CD14-positive monocyte (primary cell): ENCODE data around the gene CSNK1D. TPM values are rescaled to one million over a fixed set of nuclear protein-coding genes. Genes with fewer than 3 reads are reported as not detected.

Experiments used
- DNase-seq, 3 donors: peaks; one replicate each; pipeline ENCODE4 v3.0.0-alpha.2; 2011 to 2022
- H2AFZ ChIP-seq: 2 replicates; pipeline ENCODE4 v1.6.0; 2012; ENCODE audit warnings: mild to moderate bottlenecking, low read depth, low read length, inconsistent platforms; ENCODE audit not compliant: insufficient read depth, poor library complexity, severe bottlenecking
- H3K27ac ChIP-seq, 2 donors: 1 replicate in 1 of 2; 2 replicates in 1 of 2; pipeline ENCODE4 v1.5.1; 2012 to 2013; ENCODE audit warnings: low read length in 2 of 2, control low read depth in 1 of 2, inconsistent platforms in 1 of 2, low read depth in 1 of 2, mild to moderate bottlenecking in 1 of 2
- H3K27me3 ChIP-seq, 2 donors: one replicate each; pipeline versions ENCODE4 v1.6.0 to v1.6.1; 2011 to 2013; ENCODE audit warnings: low read length in 2 of 2; ENCODE audit not compliant: control insufficient read depth in 2 of 2, insufficient read depth in 2 of 2
- H3K36me3 ChIP-seq, 2 donors: replicated peaks in 1 of 2; 1 replicate in 1 of 2; 2 replicates in 1 of 2; pipeline versions ENCODE4 v1.5.1 to v1.6.1; 2012 to 2013; ENCODE audit warnings: low read length in 2 of 2, control low read depth in 1 of 2, inconsistent platforms in 1 of 2, mild to moderate bottlenecking in 1 of 2; ENCODE audit not compliant: insufficient read depth in 2 of 2, control insufficient read depth in 1 of 2
- H3K4me1 ChIP-seq, 2 donors: 1 replicate in 1 of 2; 2 replicates in 1 of 2; pipeline versions ENCODE4 v1.5.1 to v1.6.1; 2012 to 2013; ENCODE audit warnings: low read length in 2 of 2, control low read depth in 1 of 2, inconsistent platforms in 1 of 2, mild to moderate bottlenecking in 1 of 2, moderate library complexity in 1 of 2; ENCODE audit not compliant: insufficient read depth in 2 of 2, control insufficient read depth in 1 of 2
- H3K4me2 ChIP-seq: replicated peaks from 2 replicates; pipeline ENCODE3; 2012; ENCODE audit warnings: low read length, moderate library complexity, mild to moderate bottlenecking; ENCODE audit not compliant: poor library complexity, severe bottlenecking; ENCODE audit errors: extremely low read depth
- H3K4me3 ChIP-seq, 3 experiments: fragments of 200-600 bp in 1 of 3; sonication (generic) in 1 of 3; replicated peaks in 1 of 3; 1 replicate in 2 of 3; 2 replicates in 1 of 3; pipeline ENCODE4 v1.5.1; 2011 to 2013; ENCODE audit warnings: low read length in 3 of 3, mild to moderate bottlenecking in 3 of 3, control low read depth in 2 of 3, low read depth in 2 of 3, inconsistent platforms in 1 of 3, moderate library complexity in 1 of 3
- H3K79me2 ChIP-seq: 2 replicates; pipeline ENCODE4 v1.6.0; 2012; ENCODE audit warnings: mild to moderate bottlenecking, control low read depth, inconsistent platforms, low read length, moderate library complexity; ENCODE audit not compliant: insufficient read depth
- H3K9ac ChIP-seq: 2 replicates; pipeline ENCODE4 v1.6.0; 2017; ENCODE audit warnings: low read length, mild to moderate bottlenecking; ENCODE audit not compliant: insufficient read depth, poor library complexity, severe bottlenecking
- H3K9me3 ChIP-seq, 2 donors: replicated peaks in 1 of 2; 1 replicate in 1 of 2; 2 replicates in 1 of 2; pipeline versions ENCODE4 v1.5.1 to v1.6.1; 2012 to 2013; ENCODE audit warnings: low read length in 2 of 2, control low read depth in 1 of 2; ENCODE audit not compliant: control insufficient read depth in 1 of 2, insufficient read depth in 1 of 2
- H4K20me1 ChIP-seq: 2 replicates; pipeline ENCODE4 v1.6.0; 2012; ENCODE audit warnings: mild to moderate bottlenecking, low read length, control low read depth, moderate library complexity; ENCODE audit not compliant: insufficient read depth
- H3K27ac Mint-ChIP-seq, 7 donors: one replicate each; pipeline ENCODE4 v1.8.0; 2020; ENCODE audit warnings: mild to moderate bottlenecking in 7 of 7, mixed read lengths in 7 of 7, moderate library complexity in 6 of 7, inconsistent platforms in 2 of 7
- H3K27me3 Mint-ChIP-seq, 3 donors: one replicate each; pipeline ENCODE4 v1.8.0; 2021 to 2022; ENCODE audit warnings: low read depth in 3 of 3, mild to moderate bottlenecking in 3 of 3, mixed read lengths in 3 of 3, moderate library complexity in 3 of 3, inconsistent platforms in 1 of 3
- H3K36me3 Mint-ChIP-seq, 2 donors: one replicate each; pipeline ENCODE4 v1.8.0; 2020; ENCODE audit warnings: mixed read lengths in 2 of 2, inconsistent platforms in 1 of 2, mild to moderate bottlenecking in 1 of 2
- H3K4me1 Mint-ChIP-seq: one replicate; pipeline ENCODE4 v1.8.0; 2020; ENCODE audit warnings: mild to moderate bottlenecking, mixed read lengths
- H3K4me3 Mint-ChIP-seq, 2 donors: one replicate each; pipeline ENCODE4 v1.8.0; 2020; ENCODE audit warnings: mild to moderate bottlenecking in 2 of 2, mixed read lengths in 2 of 2, moderate library complexity in 1 of 2
- H3K9me3 Mint-ChIP-seq, 7 donors: one replicate each; pipeline ENCODE4 v1.8.0; 2020 to 2022; ENCODE audit warnings: mixed read lengths in 7 of 7, mild to moderate bottlenecking in 6 of 7, moderate library complexity in 6 of 7, inconsistent platforms in 2 of 7
- CTCF ChIP-seq: fragments of 200-600 bp; IDR thresholded peaks from one replicate; pipeline ENCODE4 v1.8.0; 2022; ENCODE audit warnings: antibody characterized with exemption, mild to moderate bottlenecking
- WGBS: methylation state at CpG from one replicate; pipeline ENCODE4 v1.1.5; 2013; ENCODE audit warnings: missing lambda C conversion rate; ENCODE audit not compliant: insufficient coverage; 5-methylcytosine and 5-hydroxymethylcytosine counted together
- intact Hi-C, 2 donors: fragments of 100-400 bp; cut with micrococcal nuclease; formaldehyde crosslinking; loops; one replicate each; pipeline versions ENCODE4 v1.15.0 to v1.15.1; 2023
- polyA plus RNA-seq, 3 donors: library from polyadenylated mRNA; depleted of rRNA in 1 of 3; unstranded in 2 of 3; stranded (reverse) in 1 of 3; fragments of 300-500 nt in 2 of 3; fragments of >200 nt in 1 of 3; fragmentation: Illumina TruSeq in 2 of 3; gene quantifications; 1 replicate in 2 of 3; 2 replicates in 1 of 3; pipeline ENCODE4 v1.2.3, GENCODE V29; 2012 to 2021

Gene CSNK1D
- polyA plus RNA-seq, 3 donors, result 47.0 to 299 (median 60.9) TPM

DNA sequence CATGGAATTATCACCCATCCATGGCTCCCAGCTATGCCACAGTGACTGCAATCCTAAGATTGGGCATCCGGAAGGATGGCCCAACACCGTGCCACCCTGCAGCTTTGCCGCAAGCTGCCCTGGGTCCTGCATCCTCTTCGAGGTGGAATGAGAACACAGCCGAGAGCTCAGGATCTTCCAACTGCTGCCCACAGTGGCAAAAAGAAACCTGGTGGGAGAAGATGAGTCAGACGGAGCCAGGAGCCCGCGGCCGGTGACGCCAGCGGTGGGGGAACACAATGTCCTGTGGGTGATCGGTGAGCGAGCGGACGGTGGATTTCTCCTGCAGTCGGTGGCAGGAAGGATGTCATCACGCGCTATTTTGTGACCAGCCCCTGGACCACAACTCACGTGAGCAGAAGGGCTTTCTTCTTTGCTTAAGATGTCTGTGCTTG, 23.8 kb upstream of the CSNK1D start:
- peak overlapping the region; percentile 83 for H3K9ac ChIP-seq
- peaks cover 62% of the 10 kb centered on the region for H3K4me1 Mint-ChIP-seq

More for the DNA sequence above, 23.8 kb upstream of the CSNK1D start:
- peak; percentile 94 to 97 (median 95) for DNase-seq
- H3K4me3 Mint-ChIP-seq, result peak overlapping the region; percentile 74 to 89
- Histone ChIP-seq H3K4me3 (peak overlapping the region; percentile 23 to 65 (median 54)), H3K27me3 (peaks cover 0 to 14% of the 10 kb centered on the region in 2 donors), H2AFZ (no peak overlapping the region), H3K79me2 (peaks cover 3% of the 10 kb centered on the region), H4K20me1 (no peaks in the 10 kb centered on the region), H3K27ac (peak overlapping the region; percentile 94 to 99), H3K4me2 (peak overlapping the region; percentile 69), H3K36me3 (no peaks in the 10 kb centered on the region), H3K9me3 (no peaks in the 10 kb centered on the region), H3K4me1 (peaks cover 38 to 41% of the 10 kb centered on the region in 2 donors)
- H3K36me3 Mint-ChIP-seq, result no peaks in the 10 kb centered on the region
- WGBS, result 8% methylated on average over 13 of the region's 19 CpGs
- H3K9me3 Mint-ChIP-seq, result no peaks in the 10 kb centered on the region
- intact Hi-C loops, result loop anchor here in 1 of 2 donors (5.0 to 10.0 kb wide), 3 partner anchors 35 to 158 kb away; partner anchors contain the start of genes CYBC1, NARF and SECTM1
- H3K27ac Mint-ChIP-seq, result peak overlapping the region; percentile 99 to 100 (median 100)
- peaks cover 17 to 21% (median 19%) of the 10 kb centered on the region in 3 donors for H3K27me3 Mint-ChIP-seq
- no peak for TF ChIP-seq CTCF
